Keratinocyte (primary cell): ENCODE data around the gene VTCN1. TPM values are rescaled to one million over a fixed set of nuclear protein-coding genes. Genes with fewer than 3 reads are reported as not detected.

Source experiments
- DNase-seq: peaks from one replicate; pipeline ENCODE4 v3.0.0-alpha.2; 2011; ENCODE audit warnings: low read depth, missing footprints, low spot score
- FAIRE-seq: peaks from 2 replicates; lab custom pipeline; 2011; peaks lifted over from hg19 to GRCh38; lab: Jason Lieb, UNC
- H2AFZ ChIP-seq: 2 replicates; pipeline ENCODE4 v1.6.0; 2012; ENCODE audit warnings: low read length, control low read depth, inconsistent platforms; ENCODE audit not compliant: control insufficient read depth
- H3K27ac ChIP-seq: 2 replicates; pipeline ENCODE4 v1.5.1; 2011; ENCODE audit warnings: low read length; ENCODE audit not compliant: control insufficient read depth, insufficient read depth
- H3K27me3 ChIP-seq: 3 replicates; pipeline ENCODE4 v1.6.0; 2011; ENCODE audit warnings: low read length; ENCODE audit not compliant: control insufficient read depth, insufficient read depth; ENCODE audit errors: extremely low read depth
- H3K36me3 ChIP-seq, 2 experiments: 2 replicates in 1 of 2; 3 replicates in 1 of 2; pipeline ENCODE4 v1.5.1; 2011; ENCODE audit warnings: low read length in 2 of 2, mild to moderate bottlenecking in 1 of 2; ENCODE audit not compliant: control insufficient read depth in 2 of 2, insufficient read depth in 2 of 2; ENCODE audit errors: extremely low read depth in 1 of 2
- H3K4me1 ChIP-seq: 3 replicates; pipeline ENCODE4 v1.5.1; 2011; ENCODE audit warnings: low read length; ENCODE audit not compliant: control insufficient read depth, insufficient read depth; ENCODE audit errors: extremely low read depth
- H3K4me2 ChIP-seq: 3 replicates; pipeline ENCODE4 v1.6.0; 2011; ENCODE audit warnings: low read depth, low read length; ENCODE audit not compliant: control insufficient read depth, insufficient read depth; ENCODE audit errors: extremely low read depth
- H3K4me3 ChIP-seq, 3 experiments: fragments of 200-600 bp in 1 of 3; sonication (generic) in 1 of 3; 2 replicates in 2 of 3; 3 replicates in 1 of 3; pipeline ENCODE4 v1.5.1; 2011 to 2016; ENCODE audit warnings: low read length in 3 of 3, mild to moderate bottlenecking in 3 of 3, control low read depth in 2 of 3, inconsistent platforms in 1 of 3, low read depth in 1 of 3, mixed read lengths in 1 of 3, mixed run types in 1 of 3, moderate library complexity in 1 of 3; ENCODE audit not compliant: control insufficient read depth in 2 of 3, insufficient read depth in 2 of 3; ENCODE audit errors: extremely low read depth in 1 of 3
- H3K79me2 ChIP-seq: 2 replicates; pipeline ENCODE4 v1.6.0; 2012; ENCODE audit warnings: low read length; ENCODE audit not compliant: control insufficient read depth, insufficient read depth
- H3K9ac ChIP-seq: 3 replicates; pipeline ENCODE4 v1.6.0; 2011; ENCODE audit warnings: low read length; ENCODE audit not compliant: control insufficient read depth, insufficient read depth; ENCODE audit errors: extremely low read depth
- H3K9me1 ChIP-seq: 3 replicates; pipeline ENCODE4 v1.6.0; 2011; ENCODE audit warnings: low read length; ENCODE audit not compliant: control insufficient read depth, insufficient read depth; ENCODE audit errors: extremely low read depth
- H3K9me3 ChIP-seq: 2 replicates; pipeline ENCODE4 v1.5.1; 2012; ENCODE audit warnings: low read depth, low read length; ENCODE audit not compliant: control insufficient read depth
- H4K20me1 ChIP-seq: 3 replicates; pipeline ENCODE4 v1.6.0; 2011; ENCODE audit warnings: low read length; ENCODE audit not compliant: control insufficient read depth, insufficient read depth; ENCODE audit errors: extremely low read depth
- EZH2 ChIP-seq: IDR thresholded peaks from one replicate; pipeline ENCODE4 v1.6.1; 2012; ENCODE audit warnings: inconsistent platforms, mild to moderate bottlenecking, low read length, moderate library complexity
- dilution Hi-C: fragments of 300-500 bp; cut with MboI; formaldehyde crosslinking; loops from one replicate; pipeline ENCODE4 v1.7.0; 2020; ENCODE audit warnings: low sequenced_read_pairs; ENCODE audit not compliant: extremely low pct_ligation_motif_present
- polyA plus RNA-seq, 5 experiments: library from polyadenylated mRNA; depleted of rRNA in 3 of 5; stranded (reverse) in 3 of 5; stranded (forward) in 1 of 5; unstranded in 1 of 5; fragments of >200 nt; gene quantifications; 1 replicate in 1 of 5; 2 replicates in 3 of 5; 3 replicates in 1 of 5; pipeline versions ENCODE4 v1.2.1 to v1.2.3, GENCODE V29; 2011 to 2012; ENCODE audit warnings: missing spikeins in 2 of 5, low read depth in 1 of 5, low replicate concordance in 1 of 5
- TF ChIP-seq, protein P1 (sequence below), 3 experiments: IDR thresholded peaks in 1 of 3; conservative IDR thresholded peaks in 1 of 3; optimal IDR thresholded peaks in 1 of 3; 2 replicates in 2 of 3; 3 replicates in 1 of 3; pipeline versions ENCODE3 to v1.5.1; 2011; ENCODE audit warnings: low read length in 3 of 3, mild to moderate bottlenecking in 3 of 3, moderate library complexity in 2 of 3, control low read depth in 1 of 3, inconsistent platforms in 1 of 3; ENCODE audit not compliant: insufficient read depth in 2 of 3; ENCODE audit errors: extremely low read depth in 1 of 3

VTCN1 gene
- polyA plus RNA-seq, 1 donor (not counting 4 experiments of a cell fraction or from before 2014, with no cell fraction given) = not detected

DNA sequence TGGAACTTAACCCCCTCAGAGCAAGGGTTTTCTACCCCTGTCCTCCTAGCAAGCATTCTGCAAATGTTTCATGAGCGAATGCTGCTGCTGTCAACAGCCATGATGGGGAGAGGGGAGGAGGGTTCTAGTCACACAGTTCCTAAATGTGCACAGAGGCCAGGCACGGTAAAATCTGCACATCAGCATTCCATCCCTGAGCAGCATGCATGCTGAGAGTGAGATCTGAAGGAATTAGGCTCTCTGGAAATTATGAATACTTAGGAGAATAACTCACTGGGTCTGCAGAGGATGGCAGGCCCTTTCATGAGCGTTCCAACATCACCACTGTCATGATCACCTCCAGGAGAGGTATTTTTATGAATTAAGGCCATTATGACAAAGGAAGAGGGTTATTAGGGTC, 2.1 kb downstream of the VTCN1 start:
- Histone ChIP-seq H3K36me3 (no peaks in the 10 kb centered on the region), H3K4me1 (peaks cover 11% of the 10 kb centered on the region), H3K27me3 (peaks cover 15% of the 10 kb centered on the region), H4K20me1 (no peaks in the 10 kb centered on the region), H3K27ac (no peak overlapping the region), H3K4me3 (no peak overlapping the region), H3K79me2 (no peaks in the 10 kb centered on the region), H3K9me3 (no peaks in the 10 kb centered on the region), H3K9ac (no peak overlapping the region), H3K9me1 (no peaks in the 10 kb centered on the region), H3K4me2 (no peak overlapping the region), H2AFZ (no peak overlapping the region)
- dilution Hi-C loops = no loop called here
- no peak for TF ChIP-seq EZH2
- TF ChIP-seq, protein P1, sequence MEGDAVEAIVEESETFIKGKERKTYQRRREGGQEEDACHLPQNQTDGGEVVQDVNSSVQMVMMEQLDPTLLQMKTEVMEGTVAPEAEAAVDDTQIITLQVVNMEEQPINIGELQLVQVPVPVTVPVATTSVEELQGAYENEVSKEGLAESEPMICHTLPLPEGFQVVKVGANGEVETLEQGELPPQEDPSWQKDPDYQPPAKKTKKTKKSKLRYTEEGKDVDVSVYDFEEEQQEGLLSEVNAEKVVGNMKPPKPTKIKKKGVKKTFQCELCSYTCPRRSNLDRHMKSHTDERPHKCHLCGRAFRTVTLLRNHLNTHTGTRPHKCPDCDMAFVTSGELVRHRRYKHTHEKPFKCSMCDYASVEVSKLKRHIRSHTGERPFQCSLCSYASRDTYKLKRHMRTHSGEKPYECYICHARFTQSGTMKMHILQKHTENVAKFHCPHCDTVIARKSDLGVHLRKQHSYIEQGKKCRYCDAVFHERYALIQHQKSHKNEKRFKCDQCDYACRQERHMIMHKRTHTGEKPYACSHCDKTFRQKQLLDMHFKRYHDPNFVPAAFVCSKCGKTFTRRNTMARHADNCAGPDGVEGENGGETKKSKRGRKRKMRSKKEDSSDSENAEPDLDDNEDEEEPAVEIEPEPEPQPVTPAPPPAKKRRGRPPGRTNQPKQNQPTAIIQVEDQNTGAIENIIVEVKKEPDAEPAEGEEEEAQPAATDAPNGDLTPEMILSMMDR (optimal IDR thresholded peaks at IDR 0.05 in 1 of 3, IDR thresholded peaks at IDR 0.05 in 1 of 3, conservative IDR thresholded peaks at IDR 0.05 in 1 of 3; ENCODE audit: extremely low read depth in 1 of 3, insufficient read depth in 2 of 3, low read length in 3 of 3) = no peak
- no peak for FAIRE-seq
- no peak for DNase-seq

DNA sequence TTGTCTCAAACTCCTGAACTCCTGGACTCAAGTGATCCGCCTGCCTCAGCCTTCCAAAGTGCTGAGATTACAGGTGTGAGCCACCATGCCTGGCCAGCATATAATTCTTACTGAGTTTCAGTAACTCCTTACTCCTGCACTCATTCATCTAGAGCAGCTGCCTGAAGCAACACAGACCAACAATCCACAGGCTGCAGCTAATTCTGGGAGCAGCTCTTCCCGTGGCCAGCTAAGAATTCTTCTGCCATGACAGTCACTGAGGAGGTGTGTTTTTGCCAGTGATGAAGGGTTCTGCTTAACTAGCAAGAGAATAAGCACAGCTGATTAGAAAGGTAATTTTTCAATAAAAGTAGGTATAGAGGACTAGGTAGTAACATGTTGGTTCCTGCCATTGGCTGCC, 5.4 kb downstream of the VTCN1 start:
- FAIRE-seq = no peak
- Histone ChIP-seq H3K9me3 (no peaks in the 10 kb centered on the region), H2AFZ (no peak overlapping the region), H3K4me3 (no peak overlapping the region), H3K4me1 (peaks cover under 1% of the 10 kb centered on the region), H3K36me3 (no peaks in the 10 kb centered on the region), H3K79me2 (no peaks in the 10 kb centered on the region), H3K27ac (no peak overlapping the region), H3K4me2 (no peak overlapping the region), H3K9me1 (no peaks in the 10 kb centered on the region), H3K27me3 (peaks cover 12% of the 10 kb centered on the region), H4K20me1 (no peaks in the 10 kb centered on the region), H3K9ac (no peak overlapping the region)
- TF ChIP-seq, protein P1 (optimal IDR thresholded peaks at IDR 0.05 in 1 of 3, IDR thresholded peaks at IDR 0.05 in 1 of 3, conservative IDR thresholded peaks at IDR 0.05 in 1 of 3; ENCODE audit: extremely low read depth in 1 of 3, insufficient read depth in 2 of 3, low read length in 3 of 3) = no peak
- TF ChIP-seq EZH2 = no peak
- DNase-seq = no peak
- dilution Hi-C loops = no loop called here
